Neuronal stem cell (in vitro differentiated cells): ENCODE data around the gene SHROOM2.
"Not testable (repeated sequence)": the region's sequence is repeated elsewhere in the genome, so short reads cannot be mapped to it uniquely, and the experiment has no call there.

Experiments used
- DNase-seq: peaks from one replicate; pipeline ENCODE4 v3.0.0-alpha.2; 2013; ENCODE audit warnings: low spot score
- H2AFZ ChIP-seq: one replicate; pipeline ENCODE4 v1.6.1; 2013; ENCODE audit warnings: mild to moderate bottlenecking, low read length, inconsistent platforms
- H2AK5ac ChIP-seq: 2 replicates; pipeline ENCODE4 v1.6.1; 2013; ENCODE audit warnings: low read depth, mild to moderate bottlenecking, inconsistent platforms, low read length, moderate library complexity, mixed read lengths
- H2BK120ac ChIP-seq: 2 replicates; pipeline ENCODE4 v1.6.1; 2013; ENCODE audit warnings: low read depth, mild to moderate bottlenecking, inconsistent platforms, low read length, moderate library complexity, mixed read lengths
- H2BK12ac ChIP-seq: one replicate; pipeline ENCODE4 v1.6.1; 2013; ENCODE audit warnings: low read length, inconsistent platforms
- H2BK15ac ChIP-seq: 2 replicates; pipeline ENCODE4 v1.6.1; 2013; ENCODE audit warnings: mild to moderate bottlenecking, low read length, inconsistent platforms, mixed read lengths
- H2BK5ac ChIP-seq: one replicate; pipeline ENCODE4 v1.6.1; 2013; ENCODE audit warnings: inconsistent platforms, mild to moderate bottlenecking, low read length, moderate library complexity
- H3K14ac ChIP-seq: one replicate; pipeline ENCODE4 v1.6.1; 2013; ENCODE audit warnings: low read length, inconsistent platforms
- H3K18ac ChIP-seq: 2 replicates; pipeline ENCODE4 v1.6.1; 2013; ENCODE audit warnings: low read length, inconsistent platforms
- H3K23ac ChIP-seq: 2 replicates; pipeline ENCODE4 v1.6.1; 2013; ENCODE audit warnings: low read depth, mild to moderate bottlenecking, mixed read lengths, low read length, inconsistent platforms; ENCODE audit not compliant: poor library complexity
- H3K27ac ChIP-seq: replicated peaks from 3 replicates; pipeline ENCODE4 v1.5.1; 2013; ENCODE audit warnings: low read length, inconsistent platforms
- H3K27me3 ChIP-seq, 3 experiments: 2 replicates each; pipeline ENCODE4 v1.6.1; 2013; ENCODE audit warnings: low read length in 3 of 3, mild to moderate bottlenecking in 2 of 3, inconsistent platforms in 1 of 3, low read depth in 1 of 3, mixed read lengths in 1 of 3, moderate library complexity in 1 of 3; ENCODE audit not compliant: control insufficient read depth in 3 of 3, insufficient read depth in 3 of 3
- H3K36me3 ChIP-seq, 2 donors: replicated peaks in 1 of 2; 2 replicates each; pipeline ENCODE4 v1.6.1; 2013; ENCODE audit warnings: low read length in 2 of 2; ENCODE audit not compliant: control insufficient read depth in 2 of 2, insufficient read depth in 2 of 2
- H3K4ac ChIP-seq: 2 replicates; pipeline ENCODE4 v1.6.1; 2013; ENCODE audit warnings: inconsistent platforms, mild to moderate bottlenecking, low read length, moderate library complexity
- H3K4me1 ChIP-seq, 2 donors: 1 replicate in 1 of 2; 2 replicates in 1 of 2; pipeline ENCODE4 v1.6.1; 2013; ENCODE audit warnings: low read length in 2 of 2, low read depth in 1 of 2; ENCODE audit not compliant: control insufficient read depth in 2 of 2, insufficient read depth in 1 of 2
- H3K4me2 ChIP-seq: one replicate; pipeline ENCODE4 v1.6.1; 2013; ENCODE audit warnings: mild to moderate bottlenecking, low read length, inconsistent platforms; ENCODE audit not compliant: insufficient read depth, poor library complexity, severe bottlenecking
- H3K4me3 ChIP-seq, 2 donors: 2 replicates each; pipeline ENCODE4 v1.5.1; 2013; ENCODE audit warnings: low read length in 2 of 2, mild to moderate bottlenecking in 2 of 2, inconsistent platforms in 1 of 2, moderate library complexity in 1 of 2
- H3K79me1 ChIP-seq: one replicate; pipeline ENCODE4 v1.6.1; 2013; ENCODE audit warnings: low read depth, mild to moderate bottlenecking, inconsistent platforms, low read length, moderate library complexity
- H3K9ac ChIP-seq: one replicate; pipeline ENCODE4 v1.6.1; 2013; ENCODE audit warnings: mild to moderate bottlenecking, low read depth, low read length, inconsistent platforms; ENCODE audit not compliant: poor library complexity
- H3K9me3 ChIP-seq, 2 donors: replicated peaks in 1 of 2; 2 replicates each; pipeline versions ENCODE3 to v1.6.1; 2013; ENCODE audit warnings: low read length in 2 of 2, mild to moderate bottlenecking in 2 of 2, inconsistent platforms in 1 of 2, low read depth in 1 of 2, mixed read lengths in 1 of 2, moderate library complexity in 1 of 2; ENCODE audit not compliant: control insufficient read depth in 2 of 2, insufficient read depth in 1 of 2
- H4K8ac ChIP-seq: one replicate; pipeline ENCODE4 v1.6.1; 2013; ENCODE audit warnings: low read depth, mild to moderate bottlenecking, inconsistent platforms, low read length, moderate library complexity
- H4K91ac ChIP-seq: one replicate; pipeline ENCODE4 v1.6.1; 2013; ENCODE audit warnings: low read length, low read depth, mild to moderate bottlenecking, inconsistent platforms; ENCODE audit not compliant: poor library complexity
- WGBS, 2 donors: extraction: QIAGEN DNeasy Blood & Tissue Kit; methylation state at CpG; one replicate each; pipeline ENCODE4 v1.1.7; 2013; ENCODE audit warnings: missing lambda C conversion rate in 2 of 2, mixed read lengths in 1 of 2; ENCODE audit not compliant: insufficient read length in 2 of 2, insufficient replicate concordance in 1 of 2; ENCODE audit errors: extremely low coverage in 2 of 2; 5-methylcytosine and 5-hydroxymethylcytosine counted together

Gene SHROOM2

DNA sequence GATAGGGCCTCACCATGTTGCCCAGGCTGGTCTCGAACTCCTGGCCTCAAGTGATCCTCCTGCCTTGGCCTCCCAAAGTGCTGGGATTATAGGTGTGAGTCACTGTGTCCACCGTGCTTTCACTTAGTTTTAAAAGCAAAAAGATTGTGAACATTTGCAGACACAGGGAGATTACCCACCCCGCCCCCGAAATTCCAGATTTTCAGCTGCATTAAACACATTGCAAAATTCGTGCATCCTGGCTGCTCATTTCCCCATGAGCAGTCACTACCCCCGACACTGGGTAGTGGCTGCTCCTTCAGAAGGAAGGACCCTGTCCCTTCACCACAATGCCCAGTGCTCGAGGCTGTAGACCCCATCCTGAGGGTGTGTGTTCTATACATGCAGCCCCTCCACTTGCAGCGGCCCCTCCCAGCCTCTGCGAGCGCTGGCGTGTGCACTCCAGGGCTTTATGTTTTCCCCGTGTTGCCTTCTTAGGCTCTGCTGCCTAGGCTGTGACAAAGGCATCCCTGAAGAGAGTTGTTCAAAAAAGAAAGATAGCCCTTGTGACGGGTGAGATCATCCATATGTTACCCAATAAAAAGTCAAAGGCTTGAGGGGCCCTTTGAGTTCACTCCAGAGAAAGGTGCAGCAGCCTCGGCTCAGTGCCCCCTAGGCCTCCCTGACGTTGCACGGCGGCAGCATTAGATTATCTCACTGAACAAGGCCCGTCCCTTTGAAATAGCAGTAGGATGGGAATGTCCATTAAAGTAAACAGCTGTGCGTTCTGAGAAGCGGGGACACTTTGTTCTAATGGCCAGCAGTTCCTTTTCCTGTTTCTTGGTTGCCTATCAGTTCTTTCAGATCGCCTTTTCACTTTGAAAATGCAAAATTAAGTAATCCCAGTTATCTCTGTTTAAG is 71.6 kb downstream of the SHROOM2 start:
- no peak overlapping the region for H2BK120ac ChIP-seq
- no peak overlapping the region for H2BK12ac ChIP-seq
- H2AK5ac ChIP-seq = no peak overlapping the region
- no peak overlapping the region for H3K4me3 ChIP-seq
- H4K8ac ChIP-seq = no peak overlapping the region
- H4K91ac ChIP-seq = no peak overlapping the region
- peaks cover 10 to 13% of the 10 kb centered on the region in 2 donors for H3K4me1 ChIP-seq
- H2AFZ ChIP-seq = no peak overlapping the region
- H2BK5ac ChIP-seq = no peak overlapping the region
- H3K4me2 ChIP-seq = no peak overlapping the region
- WGBS, 2 donors = no CpG with 5 or more reads among the region's 21 CpGs
- H2BK15ac ChIP-seq = no peak overlapping the region
- DNase-seq = no peak
- no peak overlapping the region for H3K4ac ChIP-seq
- no peak overlapping the region for H3K18ac ChIP-seq
- no peak overlapping the region for H3K14ac ChIP-seq
- no peaks in the 10 kb centered on the region for H3K36me3 ChIP-seq
- H3K23ac ChIP-seq = no peak overlapping the region
- H3K27me3 ChIP-seq = no peaks in the 10 kb centered on the region
- H3K27ac ChIP-seq = no peak overlapping the region
- H3K9ac ChIP-seq = no peak overlapping the region
- peaks cover 2% of the 10 kb centered on the region for H3K79me1 ChIP-seq
- peaks cover 0 to 5% of the 10 kb centered on the region in 2 donors for H3K9me3 ChIP-seq

GRCh38 chrX:9858684-9859083 is 72.5 kb downstream of the SHROOM2 start:
- not testable (repeated sequence) for H3K4me2 ChIP-seq, H3K4ac ChIP-seq, H2BK15ac ChIP-seq, H3K18ac ChIP-seq, H3K4me3 ChIP-seq, H2AK5ac ChIP-seq, H3K14ac ChIP-seq, H4K8ac ChIP-seq, H3K36me3 ChIP-seq, DNase-seq, H2BK12ac ChIP-seq, H3K27ac ChIP-seq, H3K23ac ChIP-seq, H4K91ac ChIP-seq, H3K79me1 ChIP-seq, H3K9me3 ChIP-seq, H2BK120ac ChIP-seq, H2AFZ ChIP-seq, H3K9ac ChIP-seq, H2BK5ac ChIP-seq, H3K27me3 ChIP-seq
- peaks cover 10 to 13% of the 10 kb centered on the region in 2 donors for H3K4me1 ChIP-seq
- WGBS, 2 donors = no CpG with 5 or more reads among the region's 11 CpGs

DNA sequence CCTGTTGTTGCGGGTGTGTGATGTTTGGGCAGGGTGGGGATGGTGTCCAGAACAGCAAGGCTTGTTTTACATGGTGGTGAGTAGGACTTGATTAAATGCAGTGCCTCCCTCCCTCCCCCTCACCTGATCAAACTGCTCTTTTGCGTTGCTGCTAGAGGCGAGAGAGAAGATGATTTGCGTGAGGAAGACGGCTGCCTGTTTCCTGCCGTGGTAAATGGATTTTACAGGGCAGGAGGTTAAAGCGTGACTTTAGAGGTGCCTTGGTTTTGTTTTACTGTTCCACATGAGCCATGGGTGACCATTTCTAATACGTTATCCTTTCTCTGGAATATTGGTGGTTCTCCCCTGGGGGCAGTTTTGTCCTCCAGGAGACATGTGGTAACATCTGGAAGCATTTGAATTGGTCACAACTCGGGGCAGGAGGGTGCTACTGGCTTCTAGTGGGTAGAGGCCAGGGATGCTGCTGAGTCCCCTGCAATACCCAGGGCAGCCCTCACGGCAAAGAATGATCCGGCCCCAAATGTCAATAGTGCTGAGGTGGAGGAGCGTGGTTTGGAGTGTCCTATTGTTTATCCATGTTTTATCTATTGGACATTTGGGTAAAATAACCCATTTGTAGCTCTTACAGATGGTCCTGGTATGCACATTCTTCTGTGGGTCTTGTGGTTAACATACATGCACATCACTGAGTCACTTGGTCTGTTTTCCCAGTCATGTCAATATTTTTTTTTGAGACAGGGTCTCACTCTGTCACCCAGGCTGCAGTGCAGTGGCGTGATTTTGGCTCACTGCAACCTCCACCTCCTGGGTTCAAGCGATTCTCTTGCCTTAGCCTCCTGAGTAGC is 73.7 kb downstream of the SHROOM2 start:
- Histone ChIP-seq H3K4ac (no peak overlapping the region), H3K36me3 (no peaks in the 10 kb centered on the region), H3K9me3 (peaks cover 0 to 5% of the 10 kb centered on the region in 2 donors), H3K14ac (no peak overlapping the region), H3K27me3 (no peaks in the 10 kb centered on the region), H3K79me1 (peaks cover 2% of the 10 kb centered on the region), H3K4me3 (no peak overlapping the region), H2BK12ac (no peak overlapping the region), H4K8ac (peak overlapping the region; percentile 17), H4K91ac (no peak overlapping the region), H2AFZ (no peak overlapping the region), H3K27ac (no peak overlapping the region), H3K4me2 (no peak overlapping the region), H3K23ac (no peak overlapping the region), H3K4me1 (peaks cover 10 to 13% of the 10 kb centered on the region in 2 donors), H3K9ac (no peak overlapping the region), H3K18ac (no peak overlapping the region), H2BK120ac (no peak overlapping the region), H2BK5ac (no peak overlapping the region), H2BK15ac (no peak overlapping the region), H2AK5ac (no peak overlapping the region)
- no CpG with 5 or more reads among the region's 14 CpGs for WGBS, 2 donors
- DNase-seq = no peak

DNA sequence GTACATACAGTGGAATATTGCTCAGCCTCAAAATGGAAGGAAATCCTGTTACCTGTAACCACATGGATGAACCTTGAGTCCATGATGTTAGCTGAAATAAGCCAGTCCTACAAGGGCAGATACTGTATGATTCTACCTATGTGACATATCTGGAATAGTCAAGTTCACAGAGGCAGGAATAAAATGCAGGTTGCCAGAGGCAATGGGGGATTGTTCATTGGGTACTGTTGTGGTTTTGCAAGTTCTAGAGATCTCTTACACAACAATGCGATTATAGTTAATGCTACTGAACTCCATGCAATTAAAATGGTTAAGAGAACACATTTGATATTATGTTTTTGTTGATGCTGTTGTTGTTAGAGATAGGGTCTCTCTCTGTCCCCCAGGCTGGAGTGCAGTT is 74.6 kb downstream of the SHROOM2 start:
- Histone ChIP-seq H2AK5ac (no peak overlapping the region), H3K79me1 (no peaks in the 10 kb centered on the region), H3K4me1 (peaks cover 10% of the 10 kb centered on the region in 2 donors), H2BK12ac (no peak overlapping the region), H3K4ac (no peak overlapping the region), H2BK5ac (no peak overlapping the region), H3K18ac (no peak overlapping the region), H3K27ac (no peak overlapping the region), H3K14ac (no peak overlapping the region), H2AFZ (no peak overlapping the region), H3K9ac (no peak overlapping the region), H3K4me2 (no peak overlapping the region), H3K36me3 (no peaks in the 10 kb centered on the region), H4K8ac (no peak overlapping the region), H3K27me3 (no peaks in the 10 kb centered on the region), H4K91ac (no peak overlapping the region), H2BK120ac (no peak overlapping the region), H2BK15ac (no peak overlapping the region), H3K9me3 (peaks cover 0 to 5% of the 10 kb centered on the region in 2 donors), H3K4me3 (no peak overlapping the region), H3K23ac (no peak overlapping the region)
- no peak for DNase-seq
- no CpG with 5 or more reads among the region's 1 CpG for WGBS, 2 donors
